Panc1 (cell line): Measurements from ENCODE around the gene ASXL3. TPM values are rescaled to one million over a fixed set of nuclear protein-coding genes. Genes with fewer than 3 reads are reported as not detected.

Source experiments
- ATAC-seq: fragments of 200-7000 bp; cut with Tn5 transposase; 2 replicates; pipeline ENCODE4 v1.9.1; 2020; ENCODE audit warnings: mild to moderate bottlenecking, moderate library complexity
- BruUV-seq: library from RNA; stranded (reverse); fragments of 400-500 nt; replicated peaks from 2 replicates; lab custom pipeline; 2021; lab: Mats Ljungman, UMichigan
- CTCF ChIA-PET: fragments of 300-600 bp; sonication (Branson Sonifier 250); formaldehyde crosslinking; loops from one replicate; lab custom pipeline; 2022; ENCODE audit warnings: antibody characterized with exemption; lab: Charles Lee
- POLR2A ChIA-PET: fragments of 300-600 bp; sonication (Branson Sonifier 250); formaldehyde crosslinking; loops from one replicate; lab custom pipeline; 2022; ENCODE audit warnings: antibody characterized with exemption; lab: Charles Lee
- DNase-seq: peaks from one replicate; pipeline ENCODE4 v3.0.0-alpha.2; 2010; ENCODE audit warnings: low read depth, low spot score
- H3K27ac ChIP-seq: 2 replicates; pipeline ENCODE4 v1.5.1; 2011; ENCODE audit warnings: mild to moderate bottlenecking, low read length, inconsistent platforms
- H3K27me3 ChIP-seq: fragments of 200-500 bp; sonication (Bioruptor generic); 2 replicates; pipeline ENCODE4 v1.6.0; 2014; ENCODE audit warnings: low read length, inconsistent platforms; ENCODE audit not compliant: control insufficient read depth, insufficient read depth
- H3K36me3 ChIP-seq: fragments of 200-500 bp; sonication (Bioruptor generic); 2 replicates; pipeline ENCODE4 v1.5.1; 2014; ENCODE audit warnings: inconsistent platforms, mild to moderate bottlenecking, low read length, moderate library complexity; ENCODE audit not compliant: control insufficient read depth, insufficient read depth
- H3K4me1 ChIP-seq: 2 replicates; pipeline ENCODE4 v1.5.1; 2011; ENCODE audit warnings: inconsistent platforms, mild to moderate bottlenecking, low read length, moderate library complexity; ENCODE audit not compliant: control insufficient read depth, insufficient read depth
- H3K4me3 ChIP-seq, 2 experiments: 2 replicates each; pipeline ENCODE4 v1.5.1; 2011 to 2012; ENCODE audit warnings: low read depth in 2 of 2, low read length in 2 of 2, mild to moderate bottlenecking in 2 of 2, inconsistent platforms in 1 of 2, moderate library complexity in 1 of 2
- H3K9me3 ChIP-seq: fragments of 200-500 bp; sonication (Bioruptor generic); 2 replicates; pipeline ENCODE4 v1.5.1; 2014; ENCODE audit warnings: low read depth, mild to moderate bottlenecking, inconsistent platforms, low read length, moderate library complexity; ENCODE audit not compliant: control insufficient read depth, insufficient read depth
- POLR2AphosphoS5 ChIP-seq: IDR thresholded peaks from 2 replicates; pipeline ENCODE4 v1.6.1; 2012; ENCODE audit warnings: mild to moderate bottlenecking, low read depth, low read length, moderate library complexity
- SIN3A ChIP-seq: IDR thresholded peaks from 2 replicates; pipeline ENCODE4 v1.6.1; 2012; ENCODE audit warnings: low read depth, mild to moderate bottlenecking, low read length, moderate library complexity, borderline replicate concordance; ENCODE audit not compliant: insufficient read depth
- TCF7L2 ChIP-seq: IDR thresholded peaks from 2 replicates; pipeline ENCODE4 v1.6.1; 2011; ENCODE audit warnings: mild to moderate bottlenecking, low read depth, low read length, inconsistent platforms
- in situ Hi-C: cut with HindIII; loops from 2 replicates; pipeline ENCODE4 v1.10.0; 2016; ENCODE audit warnings: low sequenced_read_pairs, low pct_unique_long_range_greater_than_20kb
- intact Hi-C: fragments of 100-400 bp; cut with micrococcal nuclease; formaldehyde crosslinking; loops from one replicate; pipeline ENCODE4 v1.10.0; 2022; ENCODE audit not compliant: unreplicated experiment
- total RNA-seq: library from RNA; stranded (reverse); gene quantifications from one replicate; pipeline ENCODE4 v1.2.1, GENCODE V29; 2021; ENCODE audit not compliant: unreplicated experiment
- TF ChIP-seq, protein P1 (sequence below): fragments of 450-650 bp; IDR thresholded peaks from 2 replicates; pipeline ENCODE4 v1.5.1; 2017; ENCODE audit warnings: mild to moderate bottlenecking
- TF ChIP-seq, protein P2 (sequence below), 2 experiments: IDR thresholded peaks; 2 replicates each; pipeline ENCODE4 v1.6.1; 2011 to 2012; ENCODE audit warnings: low read depth in 2 of 2, control low read depth in 1 of 2, low read length in 1 of 2, mild to moderate bottlenecking in 1 of 2, moderate library complexity in 1 of 2; ENCODE audit not compliant: insufficient read depth in 1 of 2

ASXL3 gene
- total RNA-seq, 1 experiment from 2014 or later, result 0.74 TPM

DNA sequence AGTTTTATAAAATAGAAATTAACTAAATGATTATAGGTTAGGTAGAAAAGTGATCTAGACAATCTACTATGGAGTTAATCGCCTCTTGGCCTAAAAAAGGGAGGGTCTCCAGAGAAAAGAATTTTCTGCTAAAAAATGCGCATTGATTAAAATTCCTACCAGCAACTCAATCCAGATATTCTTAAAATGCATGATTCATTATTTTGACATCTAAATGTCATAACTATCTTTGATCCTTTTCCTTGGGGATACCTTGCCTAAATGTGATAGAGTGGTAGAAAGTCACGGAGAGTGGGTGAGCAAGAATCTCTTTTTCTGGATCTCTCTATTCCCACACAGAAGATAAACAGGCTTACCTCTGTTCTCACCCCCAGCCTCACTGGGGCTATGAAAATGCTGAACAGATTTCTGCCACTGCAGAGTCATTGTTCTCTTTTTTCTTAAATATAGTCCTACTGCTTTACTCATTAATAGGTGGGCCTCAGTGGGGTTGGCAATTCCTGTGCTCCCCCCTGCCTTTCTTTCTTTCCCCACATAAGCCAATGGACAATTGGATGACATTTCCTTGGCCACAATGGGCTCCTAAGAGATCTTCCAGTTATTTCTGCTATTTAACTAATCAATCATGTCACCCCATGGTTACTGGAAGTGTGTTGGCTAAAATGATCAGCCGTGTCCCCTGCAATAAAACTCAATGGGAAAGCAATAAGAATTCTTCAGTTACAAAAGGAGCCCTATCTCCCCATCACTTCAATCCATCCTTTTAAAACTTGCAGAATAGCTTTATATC, 5.8 kb upstream of the ASXL3 start:
- Histone ChIP-seq H3K9me3 (peaks cover 15% of the 10 kb centered on the region; the same call in 1 of the 2 replicates), H3K4me3 (no peak overlapping the region), H3K4me1 (no peaks in the 10 kb centered on the region), H3K36me3 (no peaks in the 10 kb centered on the region), H3K27ac (no peak overlapping the region), H3K27me3 (peaks cover 16% of the 10 kb centered on the region)
- intact Hi-C loops, result no loop called here
- in situ Hi-C loops, result no loop called here
- no peak for ATAC-seq
- no peak for DNase-seq
- ChIA-PET CTCF (no interaction called here), POLR2A (no interaction called here)
- TF ChIP-seq SIN3A (no peak), TCF7L2 (no peak), POLR2AphosphoS5 (no peak)
- TF ChIP-seq, protein P1, sequence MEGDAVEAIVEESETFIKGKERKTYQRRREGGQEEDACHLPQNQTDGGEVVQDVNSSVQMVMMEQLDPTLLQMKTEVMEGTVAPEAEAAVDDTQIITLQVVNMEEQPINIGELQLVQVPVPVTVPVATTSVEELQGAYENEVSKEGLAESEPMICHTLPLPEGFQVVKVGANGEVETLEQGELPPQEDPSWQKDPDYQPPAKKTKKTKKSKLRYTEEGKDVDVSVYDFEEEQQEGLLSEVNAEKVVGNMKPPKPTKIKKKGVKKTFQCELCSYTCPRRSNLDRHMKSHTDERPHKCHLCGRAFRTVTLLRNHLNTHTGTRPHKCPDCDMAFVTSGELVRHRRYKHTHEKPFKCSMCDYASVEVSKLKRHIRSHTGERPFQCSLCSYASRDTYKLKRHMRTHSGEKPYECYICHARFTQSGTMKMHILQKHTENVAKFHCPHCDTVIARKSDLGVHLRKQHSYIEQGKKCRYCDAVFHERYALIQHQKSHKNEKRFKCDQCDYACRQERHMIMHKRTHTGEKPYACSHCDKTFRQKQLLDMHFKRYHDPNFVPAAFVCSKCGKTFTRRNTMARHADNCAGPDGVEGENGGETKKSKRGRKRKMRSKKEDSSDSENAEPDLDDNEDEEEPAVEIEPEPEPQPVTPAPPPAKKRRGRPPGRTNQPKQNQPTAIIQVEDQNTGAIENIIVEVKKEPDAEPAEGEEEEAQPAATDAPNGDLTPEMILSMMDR, result no peak
- TF ChIP-seq, protein P2, sequence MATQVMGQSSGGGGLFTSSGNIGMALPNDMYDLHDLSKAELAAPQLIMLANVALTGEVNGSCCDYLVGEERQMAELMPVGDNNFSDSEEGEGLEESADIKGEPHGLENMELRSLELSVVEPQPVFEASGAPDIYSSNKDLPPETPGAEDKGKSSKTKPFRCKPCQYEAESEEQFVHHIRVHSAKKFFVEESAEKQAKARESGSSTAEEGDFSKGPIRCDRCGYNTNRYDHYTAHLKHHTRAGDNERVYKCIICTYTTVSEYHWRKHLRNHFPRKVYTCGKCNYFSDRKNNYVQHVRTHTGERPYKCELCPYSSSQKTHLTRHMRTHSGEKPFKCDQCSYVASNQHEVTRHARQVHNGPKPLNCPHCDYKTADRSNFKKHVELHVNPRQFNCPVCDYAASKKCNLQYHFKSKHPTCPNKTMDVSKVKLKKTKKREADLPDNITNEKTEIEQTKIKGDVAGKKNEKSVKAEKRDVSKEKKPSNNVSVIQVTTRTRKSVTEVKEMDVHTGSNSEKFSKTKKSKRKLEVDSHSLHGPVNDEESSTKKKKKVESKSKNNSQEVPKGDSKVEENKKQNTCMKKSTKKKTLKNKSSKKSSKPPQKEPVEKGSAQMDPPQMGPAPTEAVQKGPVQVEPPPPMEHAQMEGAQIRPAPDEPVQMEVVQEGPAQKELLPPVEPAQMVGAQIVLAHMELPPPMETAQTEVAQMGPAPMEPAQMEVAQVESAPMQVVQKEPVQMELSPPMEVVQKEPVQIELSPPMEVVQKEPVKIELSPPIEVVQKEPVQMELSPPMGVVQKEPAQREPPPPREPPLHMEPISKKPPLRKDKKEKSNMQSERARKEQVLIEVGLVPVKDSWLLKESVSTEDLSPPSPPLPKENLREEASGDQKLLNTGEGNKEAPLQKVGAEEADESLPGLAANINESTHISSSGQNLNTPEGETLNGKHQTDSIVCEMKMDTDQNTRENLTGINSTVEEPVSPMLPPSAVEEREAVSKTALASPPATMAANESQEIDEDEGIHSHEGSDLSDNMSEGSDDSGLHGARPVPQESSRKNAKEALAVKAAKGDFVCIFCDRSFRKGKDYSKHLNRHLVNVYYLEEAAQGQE (IDR thresholded peaks at IDR 0.05; ENCODE audit: insufficient read depth in 1 of 2, low read depth in 2 of 2, low read length in 1 of 2), result no peak
- BruUV-seq, result no TSS peak

DNA sequence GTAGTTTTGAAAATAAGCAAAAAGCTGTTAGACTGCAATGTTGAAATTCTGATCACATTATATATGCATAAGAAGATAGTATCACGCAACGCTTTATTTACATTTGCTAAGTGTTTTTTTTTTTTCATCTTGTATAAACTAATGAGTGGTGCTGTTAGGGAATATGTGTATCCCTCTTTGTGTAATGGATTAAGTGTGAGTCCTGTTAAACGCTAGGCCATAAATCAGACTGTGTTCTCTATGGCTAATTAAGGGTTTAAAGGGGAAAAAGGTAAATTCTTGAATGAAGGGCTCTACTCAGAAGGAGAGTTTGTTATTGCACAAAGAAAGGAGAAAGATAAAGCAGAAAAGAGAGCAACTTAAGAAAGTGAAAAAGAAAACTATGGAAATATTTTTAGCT, 4.8 kb upstream of the ASXL3 start:
- CTCF ChIA-PET, result no interaction called here
- H3K27me3 ChIP-seq, result peaks cover 21% of the 10 kb centered on the region
- H3K27ac ChIP-seq, result no peak overlapping the region
- no peak for ATAC-seq
- H3K4me1 ChIP-seq, result no peaks in the 10 kb centered on the region
- no peak for TF ChIP-seq TCF7L2
- TF ChIP-seq, protein P1, result no peak
- POLR2A ChIA-PET, result no interaction called here
- H3K4me3 ChIP-seq, result no peak overlapping the region
- no peak for DNase-seq
- no peaks in the 10 kb centered on the region for H3K36me3 ChIP-seq
- intact Hi-C loops (no loop called here), in situ Hi-C loops (no loop called here)
- BruUV-seq, result no TSS peak
- H3K9me3 ChIP-seq, result peaks cover 6% of the 10 kb centered on the region; the same call in 1 of the 2 replicates
